ENCODE measurements around the gene PDE4D.

GRCh38 chr5:59823420-59823819 is 70.1 kb downstream of the PDE4D start:
- TF ChIP-seq POLR2A (IDR thresholded peaks at IDR 0.05; ENCODE audit: low read depth, low read length) = no peak
- no peak for TF ChIP-seq TAF1 (IDR thresholded peaks at IDR 0.05; ENCODE audit: borderline replicate concordance, low read depth, low read length)
- TF ChIP-seq POLR2AphosphoS5 (IDR thresholded peaks at IDR 0.05; ENCODE audit: low read depth, low read length) = no peak
